Suppressor macrophage treated with lipopolysaccharide for 4 hours (primary cell): ENCODE measurements around the gene COL5A1.

Experiments
- DNase-seq: peaks from one replicate; pipeline ENCODE4 v3.0.0-alpha.2; 2020

COL5A1 gene

GRCh38 chr9:134827559-134827958, 186.0 kb downstream of the COL5A1 start:
- DNase-seq, result no peak

GRCh38 chr9:134827993-134828392, 186.4 kb downstream of the COL5A1 start:
- DNase-seq, result no peak

- DNase-seq, result no peak
Measured at GRCh38 chr9:134828892-134829291, 187.3 kb downstream of the COL5A1 start.

GRCh38 chr9:134829356-134829937, 187.8 kb downstream of the COL5A1 start:
- DNase-seq, result no peak

- DNase-seq, result no peak
Measured at GRCh38 chr9:134830126-134830525, 188.5 kb downstream of the COL5A1 start.

GRCh38 chr9:134830926-134831720, 189.5 kb downstream of the COL5A1 start:
- DNase-seq, result no peak

- DNase-seq, result no peak
Measured at GRCh38 chr9:134832471-134832870, 190.9 kb downstream of the COL5A1 start.

- no peak for DNase-seq
Measured at GRCh38 chr9:134833294-134833880, 191.8 kb downstream of the COL5A1 start.

- no peak for DNase-seq
Measured at GRCh38 chr9:134834217-134834956, 192.8 kb downstream of the COL5A1 start.

GRCh38 chr9:134834957-134835419, 193.4 kb downstream of the COL5A1 start:
- DNase-seq, result no peak

- no peak for DNase-seq
Measured at GRCh38 chr9:134835448-134835847, 193.8 kb downstream of the COL5A1 start.

GRCh38 chr9:134835987-134836386, 194.4 kb downstream of the COL5A1 start:
- no peak for DNase-seq

GRCh38 chr9:134836406-134836970, 194.9 kb downstream of the COL5A1 start:
- no peak for DNase-seq

GRCh38 chr9:134837529-134837928, 195.9 kb downstream of the COL5A1 start:
- DNase-seq, result no peak

- DNase-seq, result no peak
Measured at GRCh38 chr9:134838651-134839454, 197.2 kb downstream of the COL5A1 start.

GRCh38 chr9:134839455-134840125, 198.0 kb downstream of the COL5A1 start:
- no peak for DNase-seq

- DNase-seq, result no peak
Measured at GRCh38 chr9:134840511-134840910, 198.9 kb downstream of the COL5A1 start.

GRCh38 chr9:134841180-134841904, 199.7 kb downstream of the COL5A1 start:
- DNase-seq, result no peak

GRCh38 chr9:134842321-134842720, 200.7 kb downstream of the COL5A1 start:
- DNase-seq, result no peak

GRCh38 chr9:134843740-134844139, 202.1 kb downstream of the COL5A1 start:
- DNase-seq, result no peak

- DNase-seq, result no peak
Measured at GRCh38 chr9:134844821-134845220, 203.2 kb downstream of the COL5A1 start.
